HepG2 (cell line): ENCODE measurements around the gene USE1. TPM values are rescaled to one million over a fixed set of nuclear protein-coding genes. Genes with fewer than 3 reads are reported as not detected.

Experiments used
- AKAP8 ChIP-seq: sonication (generic); formaldehyde crosslinking; IDR thresholded peaks from 2 replicates; pipeline ENCODE4 v1.5.1; 2020; ENCODE audit warnings: mild to moderate bottlenecking, missing genetic modification reagents
- CAMTA2 ChIP-seq: sonication (generic); formaldehyde crosslinking; IDR thresholded peaks from 2 replicates; pipeline ENCODE4 v1.4.0; 2020; ENCODE audit warnings: mild to moderate bottlenecking, missing genetic modification reagents, borderline replicate concordance
- DNMT1 ChIP-seq: sonication (generic); formaldehyde crosslinking; IDR thresholded peaks from 2 replicates; pipeline ENCODE4 v1.5.1; 2020; ENCODE audit warnings: mild to moderate bottlenecking, missing genetic modification reagents
- ELF1 ChIP-seq: sonication (generic); formaldehyde crosslinking; IDR thresholded peaks from 2 replicates; pipeline ENCODE4 v1.4.0; 2020; ENCODE audit warnings: missing genetic modification reagents
- ERF ChIP-seq: IDR thresholded peaks from 2 replicates; pipeline ENCODE4 v1.6.1; 2018; ENCODE audit warnings: missing biosample characterization, missing genetic modification reagents
- IRF9 ChIP-seq: sonication (generic); formaldehyde crosslinking; IDR thresholded peaks from 2 replicates; pipeline ENCODE4 v1.8.0; 2022; ENCODE audit warnings: missing genetic modification reagents, mild to moderate bottlenecking, borderline replicate concordance
- NFYC ChIP-seq: IDR thresholded peaks from 2 replicates; pipeline ENCODE4 v1.6.1; 2016; ENCODE audit warnings: missing genetic modification reagents, missing compliant biosample characterization
- RELA ChIP-seq: sonication (generic); formaldehyde crosslinking; IDR thresholded peaks from 2 replicates; pipeline ENCODE4 v1.4.0; 2020; ENCODE audit warnings: missing genetic modification reagents
- SNAPC2 ChIP-seq: sonication (generic); formaldehyde crosslinking; IDR thresholded peaks from 2 replicates; pipeline ENCODE4 v1.8.1; 2022; ENCODE audit warnings: mild to moderate bottlenecking, missing genetic modification reagents
- SOX6 ChIP-seq, 2 experiments: fragments of 450-650 bp in 1 of 2; sonication (generic) in 1 of 2; formaldehyde crosslinking in 1 of 2; IDR thresholded peaks; 2 replicates each; pipeline versions ENCODE4 v1.4.0 to v1.6.1; 2017 to 2020; ENCODE audit warnings: antibody characterized with exemption in 1 of 2, mild to moderate bottlenecking in 1 of 2, missing genetic modification reagents in 1 of 2
- SSRP1 ChIP-seq: IDR thresholded peaks from 2 replicates; pipeline ENCODE4 v1.6.1; 2016; ENCODE audit warnings: control low read depth
- ZFP91 ChIP-seq: sonication (generic); formaldehyde crosslinking; IDR thresholded peaks from 2 replicates; pipeline ENCODE4 v1.9.0; 2022; ENCODE audit warnings: missing genetic modification reagents, mild to moderate bottlenecking, borderline replicate concordance
- ZHX1 ChIP-seq: sonication (generic); formaldehyde crosslinking; IDR thresholded peaks from 2 replicates; pipeline ENCODE4 v1.8.1; 2022; ENCODE audit warnings: low read depth, mild to moderate bottlenecking, missing genetic modification reagents
- ZNF598 ChIP-seq: sonication (generic); formaldehyde crosslinking; IDR thresholded peaks from 2 replicates; pipeline ENCODE4 v1.5.1; 2020; ENCODE audit warnings: mild to moderate bottlenecking, missing genetic modification reagents, borderline replicate concordance
- ZNF776 ChIP-seq: sonication (generic); formaldehyde crosslinking; IDR thresholded peaks from 2 replicates; pipeline ENCODE4 v1.4.0; 2020; ENCODE audit warnings: mild to moderate bottlenecking, missing genetic modification reagents
- polyA plus RNA-seq, 8 experiments: library from polyadenylated mRNA; depleted of rRNA in 3 of 8; stranded (reverse) in 7 of 8; unstranded in 1 of 8; fragments of >200 nt; fragmentation: Illumina TruSeq in 4 of 8; extraction: Trizol in 4 of 8; gene quantifications; 2 replicates each; pipeline versions ENCODE4 v1.2.1 to v1.2.3, GENCODE V29; 2011 to 2016; ENCODE audit warnings: low read depth in 4 of 8, missing spikeins in 1 of 8, mixed read lengths in 1 of 8; ENCODE audit not compliant: insufficient read depth in 1 of 8
- total RNA-seq, 5 experiments: library from RNA; depleted of rRNA; stranded (reverse); fragments of >200 nt; fragmentation: Illumina TruSeq; extraction: Trizol; gene quantifications; 2 replicates each; pipeline ENCODE4 v1.2.3, GENCODE V29; 2016; ENCODE audit warnings: low read depth in 1 of 5
- TF ChIP-seq, protein P1 (sequence below): sonication (generic); formaldehyde crosslinking; IDR thresholded peaks from 2 replicates; pipeline ENCODE4 v1.4.0; 2020; ENCODE audit warnings: missing genetic modification reagents
- TF ChIP-seq, protein P2 (sequence below): sonication (generic); formaldehyde crosslinking; IDR thresholded peaks from 2 replicates; pipeline ENCODE4 v1.4.0; 2020; ENCODE audit warnings: missing genetic modification reagents
- TF ChIP-seq, protein P3 (sequence below): IDR thresholded peaks from 2 replicates; pipeline ENCODE4 v1.6.1; 2016; ENCODE audit warnings: missing compliant biosample characterization, missing genetic modification reagents, borderline replicate concordance

The USE1 gene
- total and polyA plus RNA-seq, 2 of the 13 experiments (the other 11 are each of a cell fraction or from before 2014, with no cell fraction given): 9.9 to 17.6 TPM

- TF ChIP-seq IRF9 (CRISPR knock-in tag): peak; percentile 47; the same call in 1 of the 2 replicates
- TF ChIP-seq ELF1 (CRISPR knock-in tag): 0 out of 2 replicates have a peak, but pooled peaks have one; percentile 24
- 0 out of 2 replicates have a peak, but pooled peaks have one; percentile 64 for TF ChIP-seq AKAP8 (CRISPR knock-in tag)
- no peak for TF ChIP-seq NFYC (CRISPR knock-in tag)
- TF ChIP-seq RELA (CRISPR knock-in tag): no peak
- peak; percentile 65; the same call in 1 of the 2 replicates for TF ChIP-seq ZNF598 (CRISPR knock-in tag)
- TF ChIP-seq ERF: peak; percentile 40; the same call in 1 of the 2 replicates
- TF ChIP-seq SOX6 (IDR thresholded peaks at IDR 0.05): no peak
- TF ChIP-seq SOX6 (CRISPR knock-in tag; IDR thresholded peaks at IDR 0.05): peak; percentile 96
- no peak for TF ChIP-seq SSRP1 (CRISPR knock-in tag)
- peak; percentile 67; the same call in 1 of the 2 replicates for TF ChIP-seq ZNF776 (CRISPR knock-in tag)
- peak; percentile 68; the same call in 1 of the 2 replicates for TF ChIP-seq ZFP91 (CRISPR knock-in tag)
- TF ChIP-seq, protein P1, sequence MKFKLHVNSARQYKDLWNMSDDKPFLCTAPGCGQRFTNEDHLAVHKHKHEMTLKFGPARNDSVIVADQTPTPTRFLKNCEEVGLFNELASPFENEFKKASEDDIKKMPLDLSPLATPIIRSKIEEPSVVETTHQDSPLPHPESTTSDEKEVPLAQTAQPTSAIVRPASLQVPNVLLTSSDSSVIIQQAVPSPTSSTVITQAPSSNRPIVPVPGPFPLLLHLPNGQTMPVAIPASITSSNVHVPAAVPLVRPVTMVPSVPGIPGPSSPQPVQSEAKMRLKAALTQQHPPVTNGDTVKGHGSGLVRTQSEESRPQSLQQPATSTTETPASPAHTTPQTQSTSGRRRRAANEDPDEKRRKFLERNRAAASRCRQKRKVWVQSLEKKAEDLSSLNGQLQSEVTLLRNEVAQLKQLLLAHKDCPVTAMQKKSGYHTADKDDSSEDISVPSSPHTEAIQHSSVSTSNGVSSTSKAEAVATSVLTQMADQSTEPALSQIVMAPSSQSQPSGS (CRISPR knock-in tag): peak; percentile 22; the same call in 1 of the 2 replicates
- TF ChIP-seq DNMT1 (CRISPR knock-in tag): no peak
- TF ChIP-seq ZHX1: no peak
- TF ChIP-seq SNAPC2 (CRISPR knock-in tag): no peak
- TF ChIP-seq, protein P2, sequence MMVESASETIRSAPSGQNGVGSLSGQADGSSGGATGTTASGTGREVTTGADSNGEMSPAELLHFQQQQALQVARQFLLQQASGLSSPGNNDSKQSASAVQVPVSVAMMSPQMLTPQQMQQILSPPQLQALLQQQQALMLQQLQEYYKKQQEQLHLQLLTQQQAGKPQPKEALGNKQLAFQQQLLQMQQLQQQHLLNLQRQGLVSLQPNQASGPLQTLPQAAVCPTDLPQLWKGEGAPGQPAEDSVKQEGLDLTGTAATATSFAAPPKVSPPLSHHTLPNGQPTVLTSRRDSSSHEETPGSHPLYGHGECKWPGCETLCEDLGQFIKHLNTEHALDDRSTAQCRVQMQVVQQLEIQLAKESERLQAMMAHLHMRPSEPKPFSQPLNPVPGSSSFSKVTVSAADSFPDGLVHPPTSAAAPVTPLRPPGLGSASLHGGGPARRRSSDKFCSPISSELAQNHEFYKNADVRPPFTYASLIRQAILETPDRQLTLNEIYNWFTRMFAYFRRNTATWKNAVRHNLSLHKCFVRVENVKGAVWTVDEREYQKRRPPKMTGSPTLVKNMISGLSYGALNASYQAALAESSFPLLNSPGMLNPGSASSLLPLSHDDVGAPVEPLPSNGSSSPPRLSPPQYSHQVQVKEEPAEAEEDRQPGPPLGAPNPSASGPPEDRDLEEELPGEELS (CRISPR knock-in tag): peak; percentile 67
- TF ChIP-seq, protein P3, sequence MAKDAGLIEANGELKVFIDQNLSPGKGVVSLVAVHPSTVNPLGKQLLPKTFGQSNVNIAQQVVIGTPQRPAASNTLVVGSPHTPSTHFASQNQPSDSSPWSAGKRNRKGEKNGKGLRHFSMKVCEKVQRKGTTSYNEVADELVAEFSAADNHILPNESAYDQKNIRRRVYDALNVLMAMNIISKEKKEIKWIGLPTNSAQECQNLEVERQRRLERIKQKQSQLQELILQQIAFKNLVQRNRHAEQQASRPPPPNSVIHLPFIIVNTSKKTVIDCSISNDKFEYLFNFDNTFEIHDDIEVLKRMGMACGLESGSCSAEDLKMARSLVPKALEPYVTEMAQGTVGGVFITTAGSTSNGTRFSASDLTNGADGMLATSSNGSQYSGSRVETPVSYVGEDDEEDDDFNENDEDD (CRISPR knock-in tag): peak; percentile 41; the same call in 1 of the 2 replicates
- 0 out of 2 replicates have a peak, but pooled peaks have one; percentile 35 for TF ChIP-seq CAMTA2
Observed at GRCh38 chr19:17200408-17201079, 14.6 kb upstream of the USE1 start (continued).
